ENCODE measurements around the gene PLS3.
"Not testable (repeated sequence)": the region's sequence is repeated elsewhere in the genome, so short reads cannot be mapped to it uniquely, and the experiment has no call there.

Gene PLS3

GRCh38 chrX:115602729-115603389, 41.9 kb downstream of the PLS3 start:
- H3K4me3 ChIP-seq (ENCODE audit: low read depth, low read length): no peak overlapping the region

- no peak overlapping the region for H3K4me3 ChIP-seq (ENCODE audit: low read depth, low read length)
These were observed 42.6 kb downstream of the PLS3 start for GRCh38 chrX:115603534-115604074.

GRCh38 chrX:115606861-115607260, 45.9 kb downstream of the PLS3 start:
- no peak overlapping the region for H3K4me3 ChIP-seq (ENCODE audit: low read depth, low read length)

GRCh38 chrX:115609621-115610020, 48.6 kb downstream of the PLS3 start:
- H3K4me3 ChIP-seq (ENCODE audit: low read depth, low read length): no peak overlapping the region

GRCh38 chrX:115616943-115617563, 56.1 kb downstream of the PLS3 start:
- H3K4me3 ChIP-seq (ENCODE audit: low read depth, low read length): no peak overlapping the region

GRCh38 chrX:115622534-115622933, 61.6 kb downstream of the PLS3 start:
- H3K4me3 ChIP-seq (ENCODE audit: low read depth, low read length): no peak overlapping the region

- H3K4me3 ChIP-seq (ENCODE audit: low read depth, low read length): no peak overlapping the region
These were observed 63.9 kb downstream of the PLS3 start for GRCh38 chrX:115624916-115625315.

- no peak overlapping the region for H3K4me3 ChIP-seq (ENCODE audit: low read depth, low read length)
These were observed 64.8 kb downstream of the PLS3 start for GRCh38 chrX:115625572-115626301.

DNA sequence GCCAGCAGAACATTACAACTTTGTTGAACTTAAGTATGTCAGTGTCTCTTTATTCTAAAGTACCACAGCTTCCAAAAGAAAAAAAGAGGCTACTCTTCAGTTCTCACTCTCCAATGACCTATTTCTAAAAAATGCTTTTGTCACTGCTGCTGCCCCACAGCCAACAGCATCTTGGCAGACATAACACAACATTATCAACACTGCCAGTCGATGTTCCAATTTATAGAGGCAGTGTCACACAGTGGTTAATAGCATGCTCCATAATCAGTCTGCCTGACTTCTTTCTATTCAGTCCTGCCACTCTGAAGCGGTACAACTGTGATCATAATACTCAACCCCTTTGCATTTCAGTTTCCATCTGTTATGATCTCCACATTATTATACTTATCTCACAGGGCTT, 69.2 kb downstream of the PLS3 start:
- H3K4me3 ChIP-seq (ENCODE audit: low read depth, low read length): no peak overlapping the region

- no peak overlapping the region for H3K4me3 ChIP-seq (ENCODE audit: low read depth, low read length)
These were observed 71.5 kb downstream of the PLS3 start for GRCh38 chrX:115632455-115632854.

GRCh38 chrX:115633397-115633796, 72.4 kb downstream of the PLS3 start:
- not testable (repeated sequence) for H3K4me3 ChIP-seq (ENCODE audit: low read depth, low read length)

DNA sequence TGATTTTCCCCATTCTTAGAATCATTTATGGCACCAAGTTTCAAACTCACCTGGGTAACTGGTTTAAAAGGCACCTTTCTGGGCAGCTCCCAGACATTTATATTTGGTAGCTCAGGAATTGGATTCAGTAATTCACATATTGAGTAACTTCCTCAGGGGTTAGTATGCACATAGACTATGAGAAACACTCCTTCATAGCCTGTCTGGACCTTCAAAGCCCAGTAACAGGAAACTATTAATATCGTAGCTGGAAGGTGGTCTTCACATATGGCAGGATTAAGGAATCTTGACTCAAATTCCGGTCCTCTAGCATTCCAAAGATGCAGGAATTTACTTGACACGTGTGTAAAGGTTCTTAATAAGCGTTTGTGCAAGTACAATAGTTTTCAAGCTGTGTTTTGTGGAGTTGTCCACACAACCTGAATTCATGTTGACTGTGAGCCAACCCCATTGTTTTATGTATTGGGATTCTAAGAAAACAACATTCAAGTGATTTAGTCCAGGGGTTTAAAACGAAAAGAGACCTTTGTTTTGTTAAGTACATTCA, 78.4 kb downstream of the PLS3 start:
- no peak overlapping the region for H3K4me3 ChIP-seq (ENCODE audit: low read depth, low read length)

DNA sequence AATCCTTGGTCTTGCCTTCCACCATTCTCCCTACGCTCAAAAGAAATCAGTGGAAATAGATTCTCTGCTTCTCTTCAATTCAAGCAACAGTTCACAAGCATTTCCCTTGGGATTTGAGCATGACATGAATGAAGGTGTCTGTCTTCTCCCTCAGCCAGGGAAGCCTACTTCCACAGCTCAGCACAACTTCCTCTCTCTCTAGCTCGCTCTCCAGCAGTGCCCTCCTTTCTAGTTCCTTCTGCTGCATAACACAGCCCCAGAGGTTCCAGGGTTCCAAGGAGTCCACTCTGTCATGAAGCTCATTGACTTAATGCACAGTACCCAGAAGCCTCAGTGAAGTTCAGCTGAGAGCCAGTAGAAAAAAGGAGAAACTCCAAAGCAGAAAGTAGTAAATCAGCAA, 81.3 kb downstream of the PLS3 start:
- H3K4me3 ChIP-seq (ENCODE audit: low read depth, low read length): no peak overlapping the region

GRCh38 chrX:115642895-115643530, 82.0 kb downstream of the PLS3 start:
- H3K4me3 ChIP-seq (ENCODE audit: low read depth, low read length): no peak overlapping the region

- H3K4me3 ChIP-seq (ENCODE audit: low read depth, low read length): not testable (repeated sequence)
These were observed 83.4 kb downstream of the PLS3 start for GRCh38 chrX:115644397-115644796.

DNA sequence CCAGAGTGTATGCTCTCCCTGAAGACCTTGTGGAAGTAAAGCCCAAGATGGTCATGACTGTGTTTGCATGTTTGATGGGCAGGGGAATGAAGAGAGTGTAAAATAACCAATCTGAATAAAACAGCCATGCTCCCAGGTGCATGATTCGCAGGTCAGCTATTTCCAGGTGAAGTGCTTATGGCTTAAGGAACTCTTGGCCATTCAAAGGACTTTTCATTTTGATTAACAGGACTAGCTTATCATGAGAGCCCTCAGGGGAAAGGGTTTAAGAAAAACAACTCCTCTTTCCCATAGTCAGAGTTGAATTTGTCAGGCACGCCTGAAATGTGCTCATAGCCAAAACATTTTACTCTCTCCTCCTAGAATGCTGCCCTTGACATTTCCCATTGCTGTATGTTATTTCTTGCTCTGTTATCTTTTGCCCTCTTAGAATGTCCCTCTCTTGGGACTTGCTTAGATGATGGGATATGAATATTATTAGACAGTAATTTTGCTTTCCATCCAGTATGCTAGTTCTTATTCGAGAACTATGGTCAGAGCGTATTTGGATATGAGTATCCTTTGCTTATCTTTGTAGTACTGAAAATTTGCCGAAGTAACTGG, 88.6 kb downstream of the PLS3 start:
- H3K4me3 ChIP-seq (ENCODE audit: low read depth, low read length): no peak overlapping the region

GRCh38 chrX:115650449-115650848, 89.5 kb downstream of the PLS3 start:
- H3K4me3 ChIP-seq (ENCODE audit: low read depth, low read length): no peak overlapping the region

DNA sequence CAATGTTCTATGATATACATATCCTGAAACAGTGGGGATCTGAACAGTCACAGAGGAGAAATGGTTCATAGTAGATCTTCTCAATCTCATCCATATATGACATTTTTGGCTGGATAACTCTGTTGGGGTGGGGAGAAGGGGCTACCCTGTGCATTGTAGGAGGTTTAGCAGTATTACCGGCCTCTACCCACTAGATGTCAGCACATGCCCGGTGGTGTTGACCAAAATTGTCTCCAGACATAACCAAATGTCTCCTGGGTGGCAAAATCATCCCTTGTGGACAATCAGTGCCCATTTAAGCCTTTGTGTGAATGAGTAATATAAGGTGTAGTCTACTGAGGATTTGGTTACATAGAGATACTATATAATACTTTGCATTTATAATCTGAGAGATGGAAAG, 89.9 kb downstream of the PLS3 start:
- no peak overlapping the region for H3K4me3 ChIP-seq (ENCODE audit: low read depth, low read length)

DNA sequence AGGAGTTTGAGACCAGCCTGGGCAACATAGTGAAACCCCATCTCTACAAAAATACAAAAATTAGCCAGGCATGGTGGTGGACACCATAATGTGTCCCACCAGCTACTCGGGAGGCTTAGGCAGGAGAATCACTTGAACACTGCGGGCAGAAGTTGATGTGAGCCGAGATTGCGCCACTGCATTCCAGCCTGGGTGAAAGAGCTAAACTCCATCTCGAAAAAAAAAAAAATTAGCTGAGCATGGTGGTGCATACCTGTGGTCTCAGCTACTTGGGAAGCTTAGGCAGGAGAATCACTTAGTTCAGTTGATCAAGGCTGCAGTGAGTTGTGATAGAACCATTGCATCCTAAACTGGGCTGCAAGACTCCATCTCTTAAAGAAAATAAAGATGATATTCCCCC, 91.2 kb downstream of the PLS3 start:
- no peak overlapping the region for H3K4me3 ChIP-seq (ENCODE audit: low read depth, low read length)

DNA sequence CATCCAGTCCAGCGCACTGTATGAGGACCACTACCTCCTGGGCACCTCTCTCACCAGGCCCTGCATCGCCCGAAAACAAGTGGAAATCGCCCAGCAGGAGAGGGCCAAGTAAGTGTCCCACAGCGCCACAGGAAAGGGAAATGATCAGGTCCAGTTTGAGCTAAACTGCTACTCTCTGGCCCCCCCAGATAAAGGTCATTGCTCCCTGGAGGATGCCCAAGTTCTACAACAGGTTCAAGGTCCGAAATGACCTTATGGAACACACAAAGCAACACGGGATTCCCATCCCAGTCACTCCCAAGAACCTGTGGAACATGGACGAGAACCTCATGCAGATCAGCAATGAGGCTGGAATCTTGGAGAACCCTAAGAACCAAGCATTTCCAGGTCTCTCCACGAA, 104.1 kb downstream of the PLS3 start:
- no peak overlapping the region for H3K4me3 ChIP-seq (ENCODE audit: low read depth, low read length)

DNA sequence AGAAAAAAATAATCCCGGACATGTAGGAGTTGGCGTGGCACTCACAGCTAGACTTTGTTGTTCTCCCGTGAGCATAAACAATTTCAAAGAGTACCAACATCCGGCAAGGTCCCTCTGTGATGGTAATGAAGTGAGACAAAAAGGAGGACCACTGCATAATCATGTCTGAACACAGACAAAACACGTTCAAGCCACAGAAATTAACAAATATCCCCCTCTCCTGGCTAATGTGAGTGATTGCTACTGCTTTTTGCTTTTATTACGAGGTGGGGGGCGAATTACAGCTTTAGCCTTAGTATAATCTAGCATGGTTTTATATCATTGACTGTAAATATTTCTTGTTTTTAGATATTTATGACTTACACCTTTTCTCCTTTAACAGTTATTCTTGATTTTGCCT, 118.5 kb downstream of the PLS3 start:
- no peak overlapping the region for H3K4me3 ChIP-seq (ENCODE audit: low read depth, low read length)

Measured in iPS-11a (cell line).